Measurements from ENCODE around the gene UNC13B. TPM values are rescaled to one million over a fixed set of nuclear protein-coding genes. Genes with fewer than 3 reads are reported as not detected.

Gene UNC13B
- total and polyA plus RNA-seq, 2 of the 8 experiments (the other 6 are each of a cell fraction or from before 2014, with no cell fraction given), result 23.1 to 51.7 TPM

DNA sequence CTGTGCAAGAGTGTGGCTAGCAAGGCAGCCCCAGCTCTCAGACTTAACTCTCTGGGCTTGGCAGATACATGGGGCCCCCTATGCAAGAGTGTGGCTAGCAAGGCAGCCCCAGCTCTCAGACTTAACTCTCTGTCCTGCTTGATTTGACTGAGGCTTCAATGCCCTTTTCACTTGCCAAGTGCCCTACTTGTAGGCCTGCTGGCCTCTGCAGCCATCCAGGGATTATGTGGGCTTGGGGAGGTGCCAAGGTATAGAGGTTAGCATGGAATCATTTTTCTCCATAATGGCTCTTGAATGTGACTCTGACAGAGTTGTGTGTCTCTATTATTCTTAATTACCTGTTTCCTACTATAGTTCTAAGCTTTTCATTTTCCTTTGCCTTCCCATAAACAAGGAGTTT, 212.6 kb downstream of the UNC13B start (continued):
- no peak for TF ChIP-seq RAD21 (IDR thresholded peaks at IDR 0.05 in 1 of 2, conservative IDR thresholded peaks at IDR 0.05 in 1 of 2; ENCODE audit: low read depth in 2 of 2, low read length in 2 of 2)
